A549 (cell line): ENCODE measurements around the gene CPA5.

ENCODE experiments used
- CHD4 ChIP-seq: fragments of 200-600 bp; sonication (generic); IDR thresholded peaks from 2 replicates; pipeline ENCODE4 v1.6.1; 2016; ENCODE audit warnings: antibody characterized with exemption, mild to moderate bottlenecking, borderline replicate concordance
- CTCF ChIP-seq: fragments of >200 bp; sonication (Bioruptor Twin); formaldehyde crosslinking; IDR thresholded peaks from 3 replicates; pipeline ENCODE4 v1.5.1; 2016
- HDAC2 ChIP-seq: fragments of 200-600 bp; sonication (generic); IDR thresholded peaks from 2 replicates; pipeline ENCODE4 v1.6.1; 2016
- KDM1A ChIP-seq: fragments of 200-600 bp; sonication (generic); IDR thresholded peaks from 2 replicates; pipeline ENCODE4 v1.6.1; 2016; ENCODE audit warnings: low read depth, mild to moderate bottlenecking
- MAZ ChIP-seq: fragments of 150-350 bp; IDR thresholded peaks from 2 replicates; pipeline ENCODE4 v1.6.1; 2014; ENCODE audit warnings: antibody characterized with exemption, low read depth, low read length, borderline replicate concordance
- POLR2A ChIP-seq: IDR thresholded peaks from 2 replicates; pipeline ENCODE4 v1.6.1; 2012; ENCODE audit warnings: mild to moderate bottlenecking, low read length

GRCh38 chr7:130417213-130417612 lies 72.6 kb downstream of the CPA5 start:
- TF ChIP-seq CTCF, result no peak
- TF ChIP-seq CHD4, result no peak
- no peak for TF ChIP-seq POLR2A
- TF ChIP-seq HDAC2, result no peak
- no peak for TF ChIP-seq KDM1A
- TF ChIP-seq MAZ, result no peak
